PC-9 (cell line): Measurements from ENCODE around the gene CD177. TPM values are rescaled to one million over a fixed set of nuclear protein-coding genes. Genes with fewer than 3 reads are reported as not detected.
A peak's percentile ranks its signal among the peaks of the same experiment; 100 is the strongest.

ENCODE experiments used
- Bru-seq: library from RNA; stranded (reverse); fragments of 400-500 nt; gene quantifications from one replicate; lab custom pipeline; 2021; lab: Mats Ljungman, UMichigan
- BruChase-seq, 2 experiments: library from RNA; stranded (reverse); fragments of 400-500 nt; gene quantifications; one replicate each; lab custom pipeline; 2021; lab: Mats Ljungman, UMichigan
- BruUV-seq: library from RNA; stranded (reverse); fragments of 400-500 nt; replicated peaks from 2 replicates; lab custom pipeline; 2021; lab: Mats Ljungman, UMichigan
- CTCF ChIA-PET: fragments of 300-600 bp; sonication (Branson Sonifier 250); formaldehyde crosslinking; loops from one replicate; lab custom pipeline; 2022; ENCODE audit warnings: antibody characterized with exemption; lab: Charles Lee
- POLR2A ChIA-PET: fragments of 300-600 bp; sonication (Branson Sonifier 250); formaldehyde crosslinking; loops from one replicate; lab custom pipeline; 2022; ENCODE audit warnings: antibody characterized with exemption; ENCODE audit not compliant: unreplicated experiment; lab: Charles Lee
- DNase-seq, 2 experiments: peaks; one replicate each; pipeline versions ENCODE4 v3.0.0 to v3.0.0-alpha.2; 2015 to 2022; ENCODE audit warnings: mixed read lengths in 1 of 2
- H2AFZ ChIP-seq: fragments of 200-600 bp; sonication (generic); 2 replicates; pipeline ENCODE4 v1.8.1; 2017; ENCODE audit warnings: antibody characterized with exemption
- H3F3A ChIP-seq: fragments of 200-600 bp; sonication (generic); 2 replicates; pipeline ENCODE4 v1.8.1; 2017; ENCODE audit warnings: antibody characterized with exemption, mild to moderate bottlenecking, low read depth; ENCODE audit not compliant: insufficient read depth
- H3K27ac ChIP-seq: fragments of 200-600 bp; sonication (generic); 2 replicates; pipeline ENCODE4 v1.6.1; 2016; ENCODE audit warnings: mixed run types
- H3K27me3 ChIP-seq: fragments of 200-600 bp; sonication (generic); 2 replicates; pipeline ENCODE4 v1.6.1; 2016; ENCODE audit warnings: low read depth, mixed run types; ENCODE audit not compliant: insufficient read depth
- H3K36me3 ChIP-seq: fragments of 200-600 bp; sonication (generic); 2 replicates; pipeline ENCODE4 v1.6.1; 2016; ENCODE audit warnings: low read depth, mixed run types
- H3K4me1 ChIP-seq: fragments of 200-600 bp; sonication (generic); replicated peaks from 2 replicates; pipeline ENCODE4 v1.6.1; 2016; ENCODE audit warnings: mixed run types; ENCODE audit not compliant: insufficient read depth
- H3K4me2 ChIP-seq: fragments of 200-600 bp; sonication (generic); 2 replicates; pipeline ENCODE4 v1.6.1; 2017; ENCODE audit warnings: mixed run types
- H3K4me3 ChIP-seq: fragments of 200-600 bp; sonication (generic); 2 replicates; pipeline ENCODE4 v1.6.1; 2016; ENCODE audit warnings: mixed run types
- H3K79me2 ChIP-seq: fragments of 200-600 bp; sonication (generic); 2 replicates; pipeline ENCODE4 v1.6.1; 2017; ENCODE audit warnings: low read depth, mixed run types
- H3K9me2 ChIP-seq: fragments of 200-600 bp; sonication (generic); 2 replicates; pipeline ENCODE4 v1.8.1; 2017; ENCODE audit warnings: mild to moderate bottlenecking; ENCODE audit not compliant: insufficient read depth
- H3K9me3 ChIP-seq: fragments of 200-600 bp; sonication (generic); 2 replicates; pipeline ENCODE4 v1.8.1; 2016; ENCODE audit warnings: low read depth; ENCODE audit not compliant: insufficient read depth
- H4K20me1 ChIP-seq: fragments of 200-600 bp; sonication (generic); 2 replicates; pipeline ENCODE4 v1.8.1; 2017; ENCODE audit not compliant: insufficient read depth
- EZH2 ChIP-seq: fragments of 200-600 bp; sonication (generic); IDR thresholded peaks from 2 replicates; pipeline ENCODE4 v1.8.0; 2017; ENCODE audit warnings: antibody characterized with exemption, low read depth
- intact Hi-C: fragments of 100-400 bp; cut with micrococcal nuclease; formaldehyde crosslinking; loops from one replicate; pipeline ENCODE4 v1.10.0; 2022; ENCODE audit not compliant: unreplicated experiment
- long read RNA-seq: library from polyadenylated mRNA; stranded (forward); transcript quantifications from one replicate; pipeline ENCODE4 v2.0.0, GENCODE V29; 2022
- total RNA-seq: library from RNA; stranded (reverse); gene quantifications from 2 replicates; pipeline ENCODE4 v1.2.3, GENCODE V29; 2021
- TF ChIP-seq, protein P1 (sequence below): fragments of 200-600 bp; sonication (generic); conservative IDR thresholded peaks from 2 replicates; pipeline ENCODE4 v1.6.1; 2017; ENCODE audit warnings: mixed run types, antibody characterized with exemption, mild to moderate bottlenecking, moderate library complexity

The CD177 gene, protein sequence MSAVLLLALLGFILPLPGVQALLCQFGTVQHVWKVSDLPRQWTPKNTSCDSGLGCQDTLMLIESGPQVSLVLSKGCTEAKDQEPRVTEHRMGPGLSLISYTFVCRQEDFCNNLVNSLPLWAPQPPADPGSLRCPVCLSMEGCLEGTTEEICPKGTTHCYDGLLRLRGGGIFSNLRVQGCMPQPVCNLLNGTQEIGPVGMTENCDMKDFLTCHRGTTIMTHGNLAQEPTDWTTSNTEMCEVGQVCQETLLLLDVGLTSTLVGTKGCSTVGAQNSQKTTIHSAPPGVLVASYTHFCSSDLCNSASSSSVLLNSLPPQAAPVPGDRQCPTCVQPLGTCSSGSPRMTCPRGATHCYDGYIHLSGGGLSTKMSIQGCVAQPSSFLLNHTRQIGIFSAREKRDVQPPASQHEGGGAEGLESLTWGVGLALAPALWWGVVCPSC
- total RNA-seq (6.0 and 7.8 TPM in 2 replicates), Bru-seq, nascent RNA (percentile 34 among the genes with signal in this experiment), BruChase-seq, experiment 1, labeled RNA remaining after a 2-hour chase (percentile 42 among the genes with signal in this experiment), BruChase-seq, experiment 2, labeled RNA remaining after a 6-hour chase (percentile 46 among the genes with signal in this experiment)
- long read RNA-seq, partial matches to known transcripts = 0 of 4 reads
- long read RNA-seq, other reads (novel, unspliced or antisense) = 4 of 4 reads

DNA sequence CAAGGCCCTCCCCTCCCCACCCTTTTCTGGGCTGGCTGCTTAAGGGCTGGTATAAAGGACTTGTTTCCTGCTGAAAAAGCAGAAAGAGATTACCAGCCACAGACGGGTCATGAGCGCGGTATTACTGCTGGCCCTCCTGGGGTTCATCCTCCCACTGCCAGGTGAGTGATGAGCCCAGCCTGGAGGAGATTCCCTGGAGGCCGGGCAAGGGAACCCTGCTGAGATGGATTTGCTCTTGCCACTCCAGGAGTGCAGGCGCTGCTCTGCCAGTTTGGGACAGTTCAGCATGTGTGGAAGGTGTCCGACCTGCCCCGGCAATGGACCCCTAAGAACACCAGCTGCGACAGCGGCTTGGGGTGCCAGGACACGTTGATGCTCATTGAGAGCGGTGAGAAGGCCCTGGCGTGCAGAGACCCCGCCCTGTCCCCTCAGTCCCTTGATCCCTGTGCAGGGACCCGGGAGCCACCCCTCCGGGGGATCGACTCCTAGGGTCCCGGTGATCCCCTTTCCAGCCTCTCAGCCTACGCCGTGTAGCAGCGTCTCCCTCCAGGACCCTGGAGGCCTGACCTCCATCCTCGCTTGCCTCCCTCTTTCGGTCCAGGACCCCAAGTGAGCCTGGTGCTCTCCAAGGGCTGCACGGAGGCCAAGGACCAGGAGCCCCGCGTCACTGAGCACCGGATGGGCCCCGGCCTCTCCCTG is at the start of gene CD177:
CD177 (plus strand) TSS at position 81 of the 699 bp plus-strand sequence; CDS start at position 110, 29 bp downstream.
- CTCF ChIA-PET = no interaction called here
- POLR2A ChIA-PET = no interaction called here
- H4K20me1 ChIP-seq = no peaks in the 10 kb centered on the region
- intact Hi-C loops = no loop called here
- H3K27me3 ChIP-seq = no peaks in the 10 kb centered on the region
- no peaks in the 10 kb centered on the region for H3K9me3 ChIP-seq
- H3K36me3 ChIP-seq = no peaks in the 10 kb centered on the region
- no peak within 1 kb of the TSS for H3K4me2 ChIP-seq
- H3K9me2 ChIP-seq = no peaks in the 10 kb centered on the region
- H3K4me3 ChIP-seq = no peak within 1 kb of the TSS
- H3K4me1 ChIP-seq = peaks cover 9% of the 10 kb centered on the region
- no peak for TF ChIP-seq EZH2
- TF ChIP-seq, protein P1, sequence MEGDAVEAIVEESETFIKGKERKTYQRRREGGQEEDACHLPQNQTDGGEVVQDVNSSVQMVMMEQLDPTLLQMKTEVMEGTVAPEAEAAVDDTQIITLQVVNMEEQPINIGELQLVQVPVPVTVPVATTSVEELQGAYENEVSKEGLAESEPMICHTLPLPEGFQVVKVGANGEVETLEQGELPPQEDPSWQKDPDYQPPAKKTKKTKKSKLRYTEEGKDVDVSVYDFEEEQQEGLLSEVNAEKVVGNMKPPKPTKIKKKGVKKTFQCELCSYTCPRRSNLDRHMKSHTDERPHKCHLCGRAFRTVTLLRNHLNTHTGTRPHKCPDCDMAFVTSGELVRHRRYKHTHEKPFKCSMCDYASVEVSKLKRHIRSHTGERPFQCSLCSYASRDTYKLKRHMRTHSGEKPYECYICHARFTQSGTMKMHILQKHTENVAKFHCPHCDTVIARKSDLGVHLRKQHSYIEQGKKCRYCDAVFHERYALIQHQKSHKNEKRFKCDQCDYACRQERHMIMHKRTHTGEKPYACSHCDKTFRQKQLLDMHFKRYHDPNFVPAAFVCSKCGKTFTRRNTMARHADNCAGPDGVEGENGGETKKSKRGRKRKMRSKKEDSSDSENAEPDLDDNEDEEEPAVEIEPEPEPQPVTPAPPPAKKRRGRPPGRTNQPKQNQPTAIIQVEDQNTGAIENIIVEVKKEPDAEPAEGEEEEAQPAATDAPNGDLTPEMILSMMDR = no peak
- DNase-seq = no peak
- peaks cover 12% of the 10 kb centered on the region; the same call in 1 of the 2 replicates for H3F3A ChIP-seq
- no peak within 1 kb of the TSS for H3K27ac ChIP-seq
- no peaks in the 10 kb centered on the region for H3K79me2 ChIP-seq
- BruUV-seq = no TSS peak
- no peak within 1 kb of the TSS for H2AFZ ChIP-seq

DNA sequence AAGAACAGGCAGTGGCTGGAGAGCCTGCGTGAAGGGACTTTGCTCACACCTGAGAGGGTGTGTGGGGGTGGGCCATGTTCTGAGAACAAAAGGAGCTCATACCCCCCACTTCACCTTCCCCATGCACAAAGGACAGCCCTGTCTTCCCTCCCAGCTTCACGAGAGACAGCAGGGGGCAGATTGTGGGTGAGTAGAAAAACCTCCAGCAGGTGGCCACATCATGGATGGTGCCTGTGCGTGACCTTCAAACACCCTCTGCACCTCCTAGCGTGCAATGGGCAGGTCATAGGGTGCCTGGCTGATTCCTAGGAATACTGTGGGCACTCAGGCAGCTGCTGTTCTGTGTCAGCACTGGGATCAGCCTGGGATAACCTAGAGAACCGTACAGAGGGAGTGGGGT is 47.8 kb upstream of the CD177 start:
- DNase-seq = no peak
- intact Hi-C loops = no loop called here
- Histone ChIP-seq H3K4me3 (no peak overlapping the region), H3K27ac (peak overlapping the region; percentile 68), H3K36me3 (no peaks in the 10 kb centered on the region; the same call in 1 of the 2 replicates), H4K20me1 (no peaks in the 10 kb centered on the region), H3F3A (peaks cover 40% of the 10 kb centered on the region), H3K79me2 (no peaks in the 10 kb centered on the region; the same call in 1 of the 2 replicates), H3K9me3 (peaks cover 7% of the 10 kb centered on the region; the same call in 1 of the 2 replicates), H3K27me3 (no peaks in the 10 kb centered on the region), H2AFZ (no peak overlapping the region), H3K9me2 (no peaks in the 10 kb centered on the region), H3K4me1 (peaks cover 53% of the 10 kb centered on the region), H3K4me2 (peak overlapping the region; percentile 61)
- no TSS peak for BruUV-seq
- CTCF ChIA-PET = no interaction called here
- POLR2A ChIA-PET = no interaction called here
- TF ChIP-seq, protein P1 = peak; percentile 43; the same call in 1 of the 2 replicates
- no peak for TF ChIP-seq EZH2

DNA sequence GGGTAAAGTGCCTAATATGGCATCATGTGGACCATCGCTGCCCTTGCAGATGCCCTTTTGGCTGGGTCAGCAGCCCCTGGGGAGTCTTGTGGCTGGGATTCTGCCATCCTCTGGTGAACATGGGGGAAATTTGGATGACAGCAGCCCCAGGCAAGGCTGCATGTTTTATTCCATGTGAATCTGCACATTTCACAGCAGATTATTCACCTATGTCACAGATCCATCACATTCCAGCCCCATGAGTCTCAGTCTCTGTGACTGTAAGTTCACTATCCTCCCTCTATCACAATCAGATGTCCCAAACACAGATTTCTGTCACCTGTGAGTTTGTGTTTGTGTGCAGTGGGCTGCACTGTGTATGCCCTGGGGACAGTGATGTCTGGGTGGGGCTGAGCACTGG is 47.4 kb upstream of the CD177 start:
- Histone ChIP-seq H3K79me2 (no peaks in the 10 kb centered on the region; the same call in 1 of the 2 replicates), H3K36me3 (no peaks in the 10 kb centered on the region; the same call in 1 of the 2 replicates), H3K4me2 (peak overlapping the region; percentile 61), H3K27ac (peak overlapping the region; percentile 68), H3K4me3 (no peak overlapping the region; the same call in 1 of the 2 replicates), H3F3A (peaks cover 36% of the 10 kb centered on the region; the same call in 1 of the 2 replicates), H2AFZ (no peak overlapping the region), H3K9me3 (peaks cover 7% of the 10 kb centered on the region; the same call in 1 of the 2 replicates), H4K20me1 (no peaks in the 10 kb centered on the region), H3K9me2 (no peaks in the 10 kb centered on the region), H3K27me3 (no peaks in the 10 kb centered on the region), H3K4me1 (peaks cover 48% of the 10 kb centered on the region)
- intact Hi-C loops = no loop called here
- ChIA-PET CTCF (no interaction called here), POLR2A (no interaction called here)
- DNase-seq = peak in 1 of 2 experiments; percentile 87
- BruUV-seq = no TSS peak
- TF ChIP-seq EZH2 = no peak
- TF ChIP-seq, protein P1 = no peak
